ENCODE measurements around the gene IAPP.
A peak's percentile ranks its signal among the peaks of the same experiment; 100 is the strongest.
"Not testable (repeated sequence)": the region's sequence is repeated elsewhere in the genome, so short reads cannot be mapped to it uniquely, and the experiment has no call there.

Gene IAPP

GRCh38 chr12:21372602-21373001, at the start of gene IAPP:
Gene IAPP (plus strand): TSS chr12:21372902. CDS start chr12:21373352, 450 bp downstream.
- no peak for DNase-seq

GRCh38 chr12:21323736-21324135, 49.0 kb upstream of the IAPP start:
- no peak for DNase-seq

GRCh38 chr12:21324551-21324950, 48.2 kb upstream of the IAPP start:
- no peak for DNase-seq

- no peak for DNase-seq
Observed at GRCh38 chr12:21328578-21328977, 44.1 kb upstream of the IAPP start.

- DNase-seq: no peak
Observed at GRCh38 chr12:21330682-21331253, 41.9 kb upstream of the IAPP start.

- no peak for DNase-seq
Observed at GRCh38 chr12:21334771-21335325, 37.9 kb upstream of the IAPP start, which contains the start of gene SLCO1A2. Gene SLCO1A2 (minus strand): TSS chr12:21334917. CDS start chr12:21334647, 270 bp downstream.

GRCh38 chr12:21336656-21337055, 36.0 kb upstream of the IAPP start:
- no peak for DNase-seq

GRCh38 chr12:21337453-21337852, 35.2 kb upstream of the IAPP start:
- DNase-seq: no peak

- peak; percentile 3 for DNase-seq
Observed at GRCh38 chr12:21337959-21338744, 34.5 kb upstream of the IAPP start.

- DNase-seq: no peak
Observed at GRCh38 chr12:21339921-21340320, 32.8 kb upstream of the IAPP start.

- DNase-seq: peak; percentile 39
Observed at GRCh38 chr12:21340403-21340802, 32.3 kb upstream of the IAPP start.

GRCh38 chr12:21341769-21342168, 30.9 kb upstream of the IAPP start:
- DNase-seq: no peak

GRCh38 chr12:21343636-21344035, 29.1 kb upstream of the IAPP start:
- DNase-seq: no peak

- DNase-seq: no peak
Observed at GRCh38 chr12:21346542-21347205, 26.0 kb upstream of the IAPP start.

- no peak for DNase-seq
Observed at GRCh38 chr12:21350975-21351374, 21.7 kb upstream of the IAPP start.

- DNase-seq: no peak
Observed at GRCh38 chr12:21353487-21353886, 19.2 kb upstream of the IAPP start.

- DNase-seq: no peak
Observed at GRCh38 chr12:21353948-21354347, 18.8 kb upstream of the IAPP start.

- no peak for DNase-seq
Observed at GRCh38 chr12:21354641-21355040, 18.1 kb upstream of the IAPP start.

GRCh38 chr12:21360632-21361031, 12.1 kb upstream of the IAPP start:
- not testable (repeated sequence) for DNase-seq

- DNase-seq: peak; percentile 3
Observed at GRCh38 chr12:21369141-21369980, 3.3 kb upstream of the IAPP start.

- DNase-seq: no peak
Observed at GRCh38 chr12:21370845-21371449, 1.8 kb upstream of the IAPP start.

- DNase-seq: no peak
Observed at GRCh38 chr12:21379218-21379617, 6.5 kb downstream of the IAPP start.

Data from activated CD4-positive, alpha-beta T cell treated with anti-CD3 and anti-CD28 coated beads, Interleukin-2, Interleukin-6, amounts not matched to agents 100 ng/mL and 50 ng/mL, durations not matched to agents 16 hours and 8 hours (primary cell).